ENCODE data around the gene COX19.

GRCh38 chr7:1012716-1013095 lies 37.4 kb upstream of the COX19 start:
- TF ChIP-seq EZH2 (IDR thresholded peaks at IDR 0.05) (no peak), POLR2AphosphoS5 (IDR thresholded peaks at IDR 0.05; ENCODE audit: borderline replicate concordance, low read depth, low read length) (no peak), FOXP2 (optimal IDR thresholded peaks at IDR 0.05; ENCODE audit: control extremely low read depth, extremely low read length, insufficient read depth) (no peak)
